Naive thymus-derived CD8-positive, alpha-beta T cell (primary cell): ENCODE measurements around the gene IPO11. TPM values are rescaled to one million over a fixed set of nuclear protein-coding genes. Genes with fewer than 3 reads are reported as not detected.

Experiments used
- ATAC-seq, 2 donors: fragments of 150-1000 bp; cut with Tn5 transposase in 1 of 2; sonication (Bioruptor Pico), chemical (Tn5 transposase) in 1 of 2; 1 replicate in 1 of 2; 2 replicates in 1 of 2; pipeline ENCODE4 v1.10.0; 2021; ENCODE audit warnings: mild to moderate bottlenecking in 2 of 2, moderate library complexity in 2 of 2
- POLR2A ChIA-PET: fragments of 350-600 bp; sonication (Branson Sonifier 250); formaldehyde crosslinking; loops from one replicate; lab custom pipeline; 2021; ENCODE audit warnings: antibody characterized with exemption; lab: Charles Lee
- DNase-seq, 10 donors: peaks; one replicate each; pipeline versions ENCODE4 v3.0.0 to v3.0.0-alpha.2; 2020 to 2022
- H3K27ac Mint-ChIP-seq, 10 donors: one replicate each; pipeline ENCODE4 v1.8.0; 2020 to 2022; ENCODE audit warnings: mild to moderate bottlenecking in 10 of 10, mixed read lengths in 10 of 10, moderate library complexity in 4 of 10, inconsistent platforms in 1 of 10
- H3K27me3 Mint-ChIP-seq, 5 donors: one replicate each; pipeline ENCODE4 v1.8.0; 2021 to 2022; ENCODE audit warnings: mixed read lengths in 5 of 5
- H3K36me3 Mint-ChIP-seq, 3 donors: one replicate each; pipeline ENCODE4 v1.8.0; 2020 to 2022; ENCODE audit warnings: mixed read lengths in 3 of 3, mild to moderate bottlenecking in 2 of 3, inconsistent platforms in 1 of 3
- H3K4me1 Mint-ChIP-seq, 4 donors: one replicate each; pipeline ENCODE4 v1.8.0; 2021 to 2022; ENCODE audit warnings: mixed read lengths in 4 of 4
- H3K4me3 Mint-ChIP-seq, 10 donors: one replicate each; pipeline ENCODE4 v1.8.0; 2020 to 2022; ENCODE audit warnings: mild to moderate bottlenecking in 10 of 10, mixed read lengths in 10 of 10, moderate library complexity in 6 of 10, inconsistent platforms in 1 of 10
- H3K9me3 Mint-ChIP-seq, 9 donors: one replicate each; pipeline ENCODE4 v1.8.0; 2020 to 2022; ENCODE audit warnings: mixed read lengths in 9 of 9, mild to moderate bottlenecking in 3 of 9, inconsistent platforms in 1 of 9, moderate library complexity in 1 of 9
- polyA plus RNA-seq, 3 donors: library from polyadenylated mRNA; unstranded; fragments of 300-500 nt; fragmentation: Illumina TruSeq; gene quantifications; one replicate each; pipeline ENCODE4 v1.2.3, GENCODE V29; 2021
- total RNA-seq, 8 experiments: library from RNA in 2 of 8; stranded (reverse) in 2 of 8; gene quantifications; one replicate each; pipeline ENCODE4 v1.2.3 and lab custom pipeline; 2021 to 2026

Gene IPO11
- total and polyA plus RNA-seq, 5 experiments from 2014 or later, result 6.4 to 24.1 (median 10.4) TPM

DNA sequence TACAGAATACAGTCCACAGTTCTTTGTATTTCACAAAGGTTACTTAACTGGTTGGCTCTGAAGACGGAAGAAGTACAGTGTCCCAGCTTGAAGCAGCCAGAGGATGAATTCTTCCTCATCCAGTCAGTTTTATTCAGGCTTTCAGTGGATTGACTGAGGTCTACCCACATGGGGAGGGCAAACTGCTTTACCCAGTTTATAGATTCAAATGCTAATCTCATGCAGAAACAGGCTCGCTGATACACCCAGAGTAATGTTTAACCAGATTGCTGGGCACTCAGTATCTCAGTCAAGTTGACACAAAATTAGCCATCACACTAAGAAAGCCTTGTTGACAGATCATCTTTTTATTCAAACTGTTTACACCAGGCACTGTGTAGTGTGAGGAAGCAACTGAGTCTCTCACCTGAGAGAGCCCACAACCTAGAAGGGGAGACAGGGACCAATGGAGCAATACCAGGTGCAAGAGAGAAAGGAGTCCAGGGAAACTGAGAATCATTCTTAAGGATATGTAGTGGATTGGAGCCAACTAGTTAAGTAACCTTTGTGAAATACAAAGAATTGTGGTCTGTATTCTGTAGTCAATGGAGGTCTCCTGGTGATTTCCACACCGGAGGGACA, 181.9 kb downstream of the IPO11 start:
- peaks cover 10 to 38% (median 27%) of the 10 kb centered on the region in 3 donors for H3K36me3 Mint-ChIP-seq
- no peaks in the 10 kb centered on the region for H3K27me3 Mint-ChIP-seq
- peaks cover 0 to 16% (median 12%) of the 10 kb centered on the region in 4 donors for H3K4me1 Mint-ChIP-seq
- no peak overlapping the region for H3K4me3 Mint-ChIP-seq
- no peak for ATAC-seq
- H3K9me3 Mint-ChIP-seq, result no peaks in the 10 kb centered on the region
- POLR2A ChIA-PET, result no interaction called here
- no peak for DNase-seq
- peak overlapping the region in 3 of 10 donors; percentile 10 to 70 (median 13) for H3K27ac Mint-ChIP-seq

DNA sequence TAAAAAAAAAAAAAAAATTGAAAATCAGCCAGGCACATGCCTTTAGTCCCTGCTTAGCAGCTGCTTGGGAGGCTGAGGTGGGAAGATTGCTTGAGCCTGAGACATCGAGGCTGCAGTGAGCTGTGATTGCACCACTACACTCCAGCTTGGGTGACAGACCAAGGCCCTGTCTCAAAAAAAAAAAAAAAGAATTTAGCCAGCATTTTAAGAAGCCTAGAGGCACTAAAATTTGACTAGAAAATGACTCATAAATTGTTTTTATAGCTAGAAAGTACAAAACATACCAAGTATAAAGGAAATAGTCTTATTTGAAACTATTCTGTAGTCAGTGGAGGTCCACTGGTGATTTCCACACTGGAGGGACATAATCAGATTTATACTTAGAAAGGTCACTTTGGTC, 183.5 kb downstream of the IPO11 start:
- POLR2A ChIA-PET, result interaction anchor here (0.6 kb wide), 1 partner anchor 26 kb away, joined by 4 read pairs; no protein-coding TSS in a partner anchor
- Mint-ChIP-seq H3K36me3 (peaks cover 10 to 34% (median 25%) of the 10 kb centered on the region in 3 donors), H3K4me3 (no peak overlapping the region), H3K27ac (no peak overlapping the region), H3K27me3 (no peaks in the 10 kb centered on the region), H3K9me3 (no peaks in the 10 kb centered on the region), H3K4me1 (peaks cover 0 to 16% (median 14%) of the 10 kb centered on the region in 4 donors)
- ATAC-seq (no peak), DNase-seq (no peak)

DNA sequence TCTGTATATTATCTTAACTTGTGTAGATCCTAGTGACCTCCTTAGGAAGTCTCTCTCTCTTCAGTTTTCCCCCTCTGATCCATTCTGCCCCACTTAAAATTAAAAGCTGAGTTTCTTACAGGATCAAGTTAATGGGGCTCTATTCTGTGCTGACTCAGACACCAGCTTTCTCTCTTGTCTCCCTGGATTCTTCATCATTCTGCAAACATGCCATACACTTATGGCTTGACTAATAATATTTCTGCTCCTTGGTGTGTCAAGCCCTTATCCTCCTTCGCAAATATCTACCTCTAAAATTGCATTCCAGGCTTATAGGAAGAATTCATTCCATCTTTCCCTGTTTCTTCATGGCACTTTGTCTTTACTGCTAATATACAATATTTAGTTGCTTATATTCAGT, 184.1 kb downstream of the IPO11 start:
- no peaks in the 10 kb centered on the region for H3K9me3 Mint-ChIP-seq
- peaks cover 5 to 29% (median 20%) of the 10 kb centered on the region in 3 donors for H3K36me3 Mint-ChIP-seq
- POLR2A ChIA-PET, result interaction anchor here (0.6 kb wide), 1 partner anchor 26 kb away, joined by 4 read pairs; no protein-coding TSS in a partner anchor
- peaks cover 0 to 17% (median 14%) of the 10 kb centered on the region in 4 donors for H3K4me1 Mint-ChIP-seq
- no peak for DNase-seq
- no peaks in the 10 kb centered on the region for H3K27me3 Mint-ChIP-seq
- H3K27ac Mint-ChIP-seq, result no peak overlapping the region
- ATAC-seq, result no peak
- H3K4me3 Mint-ChIP-seq, result no peak overlapping the region

DNA sequence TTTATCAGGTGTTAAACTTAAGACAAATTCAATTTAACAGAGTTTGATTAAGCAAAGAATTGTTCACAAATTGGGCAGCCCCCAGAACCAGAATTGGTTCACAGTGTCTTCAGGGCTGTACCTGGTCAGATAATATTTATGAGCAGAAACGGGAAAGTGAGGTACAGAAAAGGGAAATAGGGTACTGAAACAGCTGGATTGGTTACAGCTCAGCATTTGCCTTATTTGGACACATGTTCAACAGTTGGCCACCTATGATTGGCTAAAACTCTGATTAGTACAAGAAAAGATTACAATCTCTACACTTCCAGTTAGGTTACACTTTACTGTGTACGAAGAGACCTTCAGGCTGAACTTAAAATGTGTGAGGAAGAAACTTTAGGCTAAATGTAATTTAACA, 184.8 kb downstream of the IPO11 start:
- ATAC-seq, result no peak
- Mint-ChIP-seq H3K27ac (no peak overlapping the region), H3K36me3 (peaks cover 5 to 23% (median 14%) of the 10 kb centered on the region in 3 donors), H3K27me3 (no peaks in the 10 kb centered on the region), H3K4me1 (peaks cover 0 to 21% (median 14%) of the 10 kb centered on the region in 4 donors), H3K4me3 (no peak overlapping the region), H3K9me3 (no peaks in the 10 kb centered on the region)
- no peak for DNase-seq
- POLR2A ChIA-PET, result no interaction called here

DNA sequence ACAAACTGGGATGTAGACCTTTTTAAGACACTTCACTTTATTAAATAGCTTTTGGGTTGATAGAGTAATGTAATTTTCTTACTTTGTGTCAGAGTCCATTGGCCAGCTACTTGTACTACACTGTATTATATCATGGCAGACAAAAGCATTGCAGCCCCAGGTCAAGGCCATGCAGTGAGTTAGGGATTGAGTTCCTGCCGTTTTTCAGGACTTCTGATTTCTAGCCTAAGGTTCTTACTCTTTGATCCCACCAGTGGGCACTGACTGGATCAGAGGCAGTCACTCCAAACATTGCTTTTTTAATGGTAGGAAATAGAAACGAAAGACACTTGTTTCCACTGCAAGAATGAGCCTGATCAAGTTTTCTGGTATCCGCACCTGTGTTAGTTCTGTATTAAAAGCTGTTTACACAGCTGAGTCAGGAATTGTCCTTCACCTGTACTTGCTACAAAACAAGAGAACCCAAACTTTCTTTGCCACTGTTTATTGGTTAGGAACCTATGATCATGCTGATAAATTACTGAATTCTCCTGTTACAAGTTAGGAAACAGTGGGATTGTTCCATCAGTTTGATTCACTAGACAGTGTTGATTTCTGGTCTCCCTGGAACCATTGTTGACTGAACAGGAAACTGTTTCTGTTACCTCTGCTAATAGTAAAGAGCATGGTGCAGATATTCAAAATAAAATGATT, 188.1 kb downstream of the IPO11 start:
- H3K27me3 Mint-ChIP-seq, result no peaks in the 10 kb centered on the region

DNA sequence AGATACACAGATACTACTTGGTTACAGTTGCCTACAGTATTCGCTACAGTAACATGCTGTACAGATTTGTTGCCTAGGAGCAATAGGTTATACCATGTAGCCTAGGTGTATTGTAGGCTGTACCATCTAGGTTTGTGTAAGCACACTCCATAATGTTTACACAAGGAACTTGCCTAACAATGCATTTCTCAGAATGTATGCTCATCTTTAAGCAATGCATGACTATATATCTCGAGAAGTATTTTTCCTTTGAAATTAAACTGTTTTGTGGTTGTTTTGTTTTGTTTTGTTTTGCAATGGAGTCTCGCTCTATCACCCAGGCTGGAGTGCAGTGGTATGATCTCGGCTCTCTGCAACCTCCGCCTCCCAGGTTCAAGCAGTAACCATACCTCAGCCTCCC, 191.4 kb downstream of the IPO11 start:
- no peak overlapping the region for H3K4me3 Mint-ChIP-seq
- DNase-seq (no peak), ATAC-seq (no peak)
- H3K9me3 Mint-ChIP-seq, result no peaks in the 10 kb centered on the region
- H3K36me3 Mint-ChIP-seq, result peaks cover 0 to 31% (median 25%) of the 10 kb centered on the region in 3 donors
- peaks cover 0 to 27% (median 3%) of the 10 kb centered on the region in 4 donors for H3K4me1 Mint-ChIP-seq
- H3K27ac Mint-ChIP-seq, result no peak overlapping the region
- POLR2A ChIA-PET, result no interaction called here
- no peaks in the 10 kb centered on the region for H3K27me3 Mint-ChIP-seq

More for the DNA sequence above, 188.1 kb downstream of the IPO11 start:
- POLR2A ChIA-PET, result no interaction called here
- Mint-ChIP-seq H3K36me3 (peaks cover 0 to 17% (median 14%) of the 10 kb centered on the region in 3 donors), H3K4me1 (peaks cover 0 to 15% (median 3%) of the 10 kb centered on the region in 4 donors), H3K27ac (peak overlapping the region in 2 of 10 donors; percentile 6 to 28), H3K9me3 (no peaks in the 10 kb centered on the region), H3K4me3 (no peak overlapping the region)
- ATAC-seq (no peak), DNase-seq (no peak)

DNA sequence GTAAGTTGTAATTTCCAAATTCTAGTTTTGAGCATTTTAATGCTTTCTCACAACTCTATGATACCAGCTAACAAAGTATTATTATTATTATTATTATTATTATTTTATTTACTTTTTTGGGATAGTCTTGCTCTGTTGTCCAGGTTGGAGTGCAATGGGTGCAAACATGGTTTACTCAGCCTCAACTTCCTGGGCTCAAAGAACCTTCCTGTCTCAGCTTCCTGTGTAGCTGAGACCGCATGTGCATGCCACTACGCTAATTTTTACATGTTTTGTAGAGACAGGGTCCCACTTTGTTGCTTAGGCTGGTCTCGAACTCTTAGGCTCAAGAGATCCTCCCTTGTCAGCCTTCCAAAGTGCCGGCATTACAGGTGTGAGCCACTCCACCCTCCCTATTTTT, 193.1 kb downstream of the IPO11 start:
- Mint-ChIP-seq H3K27ac (peak overlapping the region in 1 of 10 donors; percentile 25), H3K27me3 (no peaks in the 10 kb centered on the region), H3K4me1 (peaks cover 0 to 24% (median 3%) of the 10 kb centered on the region in 4 donors), H3K36me3 (peaks cover 0 to 31% (median 31%) of the 10 kb centered on the region in 3 donors), H3K9me3 (no peaks in the 10 kb centered on the region), H3K4me3 (peak overlapping the region in 3 of 10 donors; percentile 22 to 33 (median 31))
- ATAC-seq, result no peak
- POLR2A ChIA-PET, result no interaction called here
- DNase-seq, result no peak

DNA sequence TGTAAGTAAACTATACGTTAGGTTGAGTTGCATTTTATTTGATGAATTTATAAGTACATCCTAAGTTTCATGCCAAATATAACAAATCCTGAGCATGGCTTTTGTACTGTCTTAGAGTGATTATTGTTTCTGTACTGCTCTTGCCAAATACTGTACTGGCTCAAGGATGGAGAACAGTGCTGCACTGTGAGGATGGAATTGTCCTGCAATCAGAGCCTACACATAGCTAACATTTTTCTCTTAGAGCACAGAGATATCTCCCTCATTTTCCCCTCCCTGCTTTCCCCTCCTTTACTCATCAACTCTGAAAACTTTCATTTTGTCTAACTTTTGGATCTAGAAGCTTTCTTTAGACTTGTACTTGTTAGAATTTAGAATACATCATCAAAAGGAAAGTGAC, 194.3 kb downstream of the IPO11 start:
- no peak for ATAC-seq
- H3K27ac Mint-ChIP-seq, result peak overlapping the region in 2 of 10 donors; percentile 20 to 49
- H3K9me3 Mint-ChIP-seq, result no peaks in the 10 kb centered on the region
- no peaks in the 10 kb centered on the region for H3K27me3 Mint-ChIP-seq
- POLR2A ChIA-PET, result no interaction called here
- peaks cover 0 to 34% (median 31%) of the 10 kb centered on the region in 3 donors for H3K36me3 Mint-ChIP-seq
- no peak for DNase-seq
- no peak overlapping the region for H3K4me3 Mint-ChIP-seq
- peaks cover 0 to 18% (median 3%) of the 10 kb centered on the region in 4 donors for H3K4me1 Mint-ChIP-seq

DNA sequence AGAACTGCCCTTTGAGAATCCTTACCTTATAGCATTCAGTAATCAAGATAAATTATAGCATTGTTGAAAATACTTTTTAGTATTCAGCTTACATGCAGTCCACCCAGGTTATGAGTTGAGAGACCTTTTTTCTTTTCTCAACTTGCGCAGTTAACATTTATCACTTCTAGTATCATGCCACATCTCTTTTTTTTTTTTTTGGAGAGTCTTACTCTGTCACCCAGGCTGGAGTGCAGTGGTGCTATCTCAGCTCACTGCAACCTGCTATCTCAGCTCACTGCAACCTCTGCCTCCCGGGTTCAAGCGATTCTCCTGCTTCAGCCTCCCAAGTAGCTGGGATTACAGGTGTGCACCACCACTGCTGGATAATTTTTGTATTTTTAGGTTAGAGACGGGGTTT, 195.1 kb downstream of the IPO11 start:
- Mint-ChIP-seq H3K4me3 (no peak overlapping the region), H3K9me3 (no peaks in the 10 kb centered on the region), H3K36me3 (peaks cover 0 to 38% (median 31%) of the 10 kb centered on the region in 3 donors), H3K27me3 (no peaks in the 10 kb centered on the region), H3K4me1 (peaks cover 0 to 16% (median 3%) of the 10 kb centered on the region in 4 donors), H3K27ac (peak overlapping the region in 2 of 10 donors; percentile 14 to 20)
- POLR2A ChIA-PET, result no interaction called here
- ATAC-seq (no peak), DNase-seq (no peak)

DNA sequence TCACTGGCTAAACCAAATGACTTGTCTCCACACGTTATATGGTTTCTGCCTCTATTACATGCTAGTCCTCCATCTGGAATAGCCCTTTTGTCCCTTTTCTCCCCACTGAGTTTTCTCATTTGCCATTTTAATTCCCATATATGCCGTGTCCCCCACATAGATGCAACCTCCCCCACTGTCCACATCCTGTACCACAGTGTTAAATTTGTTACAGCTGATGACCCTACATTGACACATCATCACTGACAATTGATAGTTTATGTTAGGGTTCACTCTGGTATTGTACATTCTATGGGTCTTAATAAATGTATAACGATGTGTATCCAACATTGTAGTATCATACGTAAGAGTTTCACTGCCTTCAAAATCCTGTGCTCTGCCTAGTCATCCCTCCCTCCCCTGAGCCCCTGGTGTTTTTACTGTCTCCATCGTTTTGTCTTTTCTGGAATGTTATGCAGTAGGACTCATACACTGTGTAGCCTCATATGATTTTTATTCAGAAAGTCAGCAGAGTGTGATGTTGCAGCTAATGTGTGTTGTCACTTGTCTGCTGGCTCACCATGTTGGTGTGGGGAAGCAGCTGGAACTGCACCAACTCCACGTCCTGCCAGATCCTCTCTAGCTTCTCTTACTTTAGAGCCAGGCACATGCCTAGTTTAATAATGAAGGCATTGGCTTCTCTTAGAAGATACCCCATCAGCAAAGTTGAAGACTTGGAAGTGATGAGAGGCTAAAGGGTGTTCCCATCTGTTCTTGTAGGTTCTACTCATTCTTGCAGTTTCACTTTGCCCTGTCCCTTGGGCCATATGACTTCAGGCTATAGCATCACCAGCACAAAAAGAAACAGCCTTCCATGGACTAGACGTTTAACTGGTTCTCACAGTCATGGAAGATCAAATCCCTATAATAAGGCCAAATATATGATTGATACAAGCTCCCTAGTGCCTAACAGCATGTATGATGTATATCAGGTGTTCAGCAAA, 196.3 kb downstream of the IPO11 start:
- ATAC-seq (no peak), DNase-seq (no peak)
- POLR2A ChIA-PET, result no interaction called here
- peaks cover 0 to 36% (median 25%) of the 10 kb centered on the region in 3 donors for H3K36me3 Mint-ChIP-seq
- peaks cover 0 to 16% (median 3%) of the 10 kb centered on the region in 4 donors for H3K4me1 Mint-ChIP-seq
- no peak overlapping the region for H3K4me3 Mint-ChIP-seq
- no peaks in the 10 kb centered on the region for H3K27me3 Mint-ChIP-seq
- H3K27ac Mint-ChIP-seq, result no peak overlapping the region
- no peaks in the 10 kb centered on the region for H3K9me3 Mint-ChIP-seq

DNA sequence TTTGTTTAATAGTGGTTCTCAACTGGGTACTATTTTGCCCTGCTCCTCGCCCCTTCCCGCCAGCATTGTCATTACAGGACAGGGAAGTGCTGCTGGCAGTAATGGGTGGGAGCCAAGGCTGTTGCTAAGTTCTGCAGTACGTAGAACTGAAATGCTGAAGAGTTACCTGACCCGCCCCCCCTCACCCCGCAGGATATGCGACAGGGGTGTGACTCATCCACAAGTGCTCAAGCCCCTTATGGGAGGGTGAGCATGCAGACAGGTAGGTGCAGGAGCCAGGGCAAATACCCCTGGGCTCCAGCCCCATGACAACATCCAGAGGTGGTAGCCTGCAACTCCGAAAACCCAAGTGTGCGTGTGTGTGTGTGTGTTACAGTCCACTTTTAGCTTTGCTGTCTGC, 201.8 kb downstream of the IPO11 start:
- DNase-seq, result no peak
- H3K4me1 Mint-ChIP-seq, result no peaks in the 10 kb centered on the region
- H3K36me3 Mint-ChIP-seq, result peaks cover 0 to 25% (median 7%) of the 10 kb centered on the region in 3 donors
- POLR2A ChIA-PET, result no interaction called here
- H3K27ac Mint-ChIP-seq, result no peak overlapping the region
- ATAC-seq, result no peak
- H3K4me3 Mint-ChIP-seq, result no peak overlapping the region
- H3K9me3 Mint-ChIP-seq, result no peaks in the 10 kb centered on the region
- no peaks in the 10 kb centered on the region for H3K27me3 Mint-ChIP-seq

DNA sequence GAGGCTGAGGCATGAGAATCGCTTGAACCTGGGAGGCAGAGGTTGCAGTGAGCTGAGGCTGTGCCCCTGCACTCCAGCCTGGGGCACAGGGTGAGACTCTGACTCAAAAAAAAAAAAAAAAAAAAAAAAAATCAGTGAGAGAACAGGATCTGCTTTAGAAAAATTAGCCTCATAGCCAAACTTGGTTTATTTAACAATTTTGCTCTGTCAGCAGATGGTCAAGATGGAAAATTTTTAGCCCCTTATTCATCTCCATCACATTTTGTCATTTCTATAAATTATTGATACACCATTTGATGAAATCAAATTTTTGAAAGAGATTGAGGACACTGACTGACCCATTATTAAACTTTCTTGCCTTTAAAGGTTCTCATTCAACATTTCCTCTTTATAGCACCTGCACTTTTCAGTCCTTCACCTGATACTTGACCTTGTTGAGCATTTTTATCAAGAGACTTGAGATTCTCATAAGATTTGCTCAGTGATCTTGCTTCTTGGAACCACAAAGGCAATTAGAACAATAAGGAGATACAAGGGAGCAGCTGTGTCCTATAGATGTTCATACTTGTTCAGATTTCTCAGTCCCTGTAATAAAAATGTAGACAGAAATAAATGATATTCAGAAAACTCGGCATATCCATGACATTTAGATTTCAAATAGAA, 204.2 kb downstream of the IPO11 start:
- POLR2A ChIA-PET, result no interaction called here
- Mint-ChIP-seq H3K27ac (peak overlapping the region in 1 of 10 donors; percentile 34), H3K4me1 (peaks cover 0 to 6% (median 0%) of the 10 kb centered on the region in 4 donors), H3K9me3 (no peaks in the 10 kb centered on the region), H3K36me3 (peaks cover 0 to 18% (median 5%) of the 10 kb centered on the region in 3 donors), H3K27me3 (no peaks in the 10 kb centered on the region), H3K4me3 (no peak overlapping the region)
- ATAC-seq (no peak), DNase-seq (no peak)
